Suprapubic skin (tissue), 4 donors: ENCODE data around the gene DNASE2B.

Experiments
- CTCF ChIP-seq, 2 donors: fragments of 200-600 bp in 1 of 2; fragments of 450-650 bp in 1 of 2; sonication (generic) in 1 of 2; IDR thresholded peaks; one replicate each; pipeline ENCODE4 v1.5.1; 2016 to 2019; ENCODE audit warnings: antibody characterized with exemption in 2 of 2, mild to moderate bottlenecking in 1 of 2, moderate library complexity in 1 of 2
- EP300 ChIP-seq: sonication (generic); formaldehyde crosslinking; IDR thresholded peaks from one replicate; pipeline ENCODE4 v1.6.1; 2017; ENCODE audit warnings: antibody characterized with exemption
- POLR2A ChIP-seq, 2 donors: fragments of 450-650 bp; IDR thresholded peaks; one replicate each; pipeline ENCODE4 v1.6.1; 2017; ENCODE audit warnings: antibody characterized with exemption in 2 of 2, mild to moderate bottlenecking in 2 of 2, moderate library complexity in 2 of 2
- POLR2AphosphoS5 ChIP-seq, 3 donors: sonication (generic); formaldehyde crosslinking; IDR thresholded peaks; one replicate each; pipeline ENCODE4 v1.6.1; 2017; ENCODE audit warnings: antibody characterized with exemption in 3 of 3

- TF ChIP-seq CTCF (IDR thresholded peaks at IDR 0.05) = no peak
- TF ChIP-seq POLR2A (IDR thresholded peaks at IDR 0.05) = no peak
- TF ChIP-seq EP300 = no peak
- TF ChIP-seq POLR2AphosphoS5 (IDR thresholded peaks at IDR 0.05) = peak in 1 of 3 donors; percentile 80
Observed at GRCh38 chr1:84367219-84367618, 31.1 kb upstream of the DNASE2B start.
